Measurements from ENCODE around the gene CPLX3. TPM values are rescaled to one million over a fixed set of nuclear protein-coding genes. Genes with fewer than 3 reads are reported as not detected.

The CPLX3 gene
- total and polyA plus RNA-seq, 2 donors (not counting 1 experiment from before 2014, with no cell fraction given): not detected

GRCh38 chr15:74790080-74790916 lies 36.1 kb upstream of the CPLX3 start:
- Histone ChIP-seq H4K20me1 (ENCODE audit: control insufficient read depth, extremely low read depth, insufficient read depth, low read length) (no peaks in the 10 kb centered on the region), H3K9ac (ENCODE audit: insufficient read depth, low read length) (peak overlapping the region; percentile 20), H3K4me1 (ENCODE audit: control insufficient read depth, extremely low read depth, insufficient read depth, low read length) (peaks cover 55% of the 10 kb centered on the region), H3K79me2 (ENCODE audit: control insufficient read depth, insufficient read depth, low read length) (peaks cover 79% of the 10 kb centered on the region), H2AFZ (ENCODE audit: low read length) (no peak overlapping the region), H3K36me3 (ENCODE audit: control insufficient read depth, insufficient read depth, low read length) (no peaks in the 10 kb centered on the region), H3K27me3 (ENCODE audit: control insufficient read depth, insufficient read depth, low read length) (no peaks in the 10 kb centered on the region), H3K4me3 (replicated peaks in 1 of 4; ENCODE audit: control extremely low read depth in 1 of 4, insufficient read depth in 1 of 4, low read depth in 3 of 4, low read length in 4 of 4) (no peak overlapping the region), H3K27ac (ENCODE audit: insufficient read depth, low read length) (peak overlapping the region; percentile 59), H3K4me2 (ENCODE audit: extremely low read depth, insufficient read depth, low read length) (peak overlapping the region; percentile 23), H3K9me3 (ENCODE audit: control insufficient read depth, insufficient read depth, low read depth, low read length) (no peaks in the 10 kb centered on the region)
- TF ChIP-seq EZH2 (IDR thresholded peaks at IDR 0.05; ENCODE audit: low read length, missing control alignments) (no peak), CTCF (conservative IDR thresholded peaks at IDR 0.05 in 1 of 2, IDR thresholded peaks at IDR 0.05 in 1 of 2; ENCODE audit: low read depth in 1 of 2, low read length in 2 of 2) (no peak)
- peak; percentile 82 to 94 for DNase-seq (ENCODE audit: low read depth in 2 of 2)

GRCh38 chr15:74791007-74791406 lies 35.4 kb upstream of the CPLX3 start:
- Histone ChIP-seq H3K4me2 (ENCODE audit: extremely low read depth, insufficient read depth, low read length) (no peak overlapping the region), H3K27ac (ENCODE audit: insufficient read depth, low read length) (peak overlapping the region; percentile 59)

More at GRCh38 chr15:74791007-74791406, 35.4 kb upstream of the CPLX3 start:
- no peaks in the 10 kb centered on the region for H3K27me3 ChIP-seq (ENCODE audit: control insufficient read depth, insufficient read depth, low read length)
- TF ChIP-seq CTCF (conservative IDR thresholded peaks at IDR 0.05 in 1 of 2, IDR thresholded peaks at IDR 0.05 in 1 of 2; ENCODE audit: low read depth in 1 of 2, low read length in 2 of 2) (no peak), EZH2 (IDR thresholded peaks at IDR 0.05; ENCODE audit: low read length, missing control alignments) (no peak)
- H3K36me3 ChIP-seq (ENCODE audit: control insufficient read depth, insufficient read depth, low read length): no peaks in the 10 kb centered on the region
- no peak overlapping the region for H2AFZ ChIP-seq (ENCODE audit: low read length)
- no peak for DNase-seq (ENCODE audit: low read depth in 2 of 2)
- peaks cover 74% of the 10 kb centered on the region for H3K79me2 ChIP-seq (ENCODE audit: control insufficient read depth, insufficient read depth, low read length)
- H3K4me1 ChIP-seq (ENCODE audit: control insufficient read depth, extremely low read depth, insufficient read depth, low read length): peaks cover 50% of the 10 kb centered on the region
- H4K20me1 ChIP-seq (ENCODE audit: control insufficient read depth, extremely low read depth, insufficient read depth, low read length): no peaks in the 10 kb centered on the region
- H3K9ac ChIP-seq (ENCODE audit: insufficient read depth, low read length): no peak overlapping the region
- no peak overlapping the region for H3K4me3 ChIP-seq (replicated peaks in 1 of 4; ENCODE audit: control extremely low read depth in 1 of 4, insufficient read depth in 1 of 4, low read depth in 3 of 4, low read length in 4 of 4)
- H3K9me3 ChIP-seq (ENCODE audit: control insufficient read depth, insufficient read depth, low read depth, low read length): no peaks in the 10 kb centered on the region

Measured in fibroblast of lung (primary cell).